ENCODE measurements around the gene CDH23.

The CDH23 gene

DNA sequence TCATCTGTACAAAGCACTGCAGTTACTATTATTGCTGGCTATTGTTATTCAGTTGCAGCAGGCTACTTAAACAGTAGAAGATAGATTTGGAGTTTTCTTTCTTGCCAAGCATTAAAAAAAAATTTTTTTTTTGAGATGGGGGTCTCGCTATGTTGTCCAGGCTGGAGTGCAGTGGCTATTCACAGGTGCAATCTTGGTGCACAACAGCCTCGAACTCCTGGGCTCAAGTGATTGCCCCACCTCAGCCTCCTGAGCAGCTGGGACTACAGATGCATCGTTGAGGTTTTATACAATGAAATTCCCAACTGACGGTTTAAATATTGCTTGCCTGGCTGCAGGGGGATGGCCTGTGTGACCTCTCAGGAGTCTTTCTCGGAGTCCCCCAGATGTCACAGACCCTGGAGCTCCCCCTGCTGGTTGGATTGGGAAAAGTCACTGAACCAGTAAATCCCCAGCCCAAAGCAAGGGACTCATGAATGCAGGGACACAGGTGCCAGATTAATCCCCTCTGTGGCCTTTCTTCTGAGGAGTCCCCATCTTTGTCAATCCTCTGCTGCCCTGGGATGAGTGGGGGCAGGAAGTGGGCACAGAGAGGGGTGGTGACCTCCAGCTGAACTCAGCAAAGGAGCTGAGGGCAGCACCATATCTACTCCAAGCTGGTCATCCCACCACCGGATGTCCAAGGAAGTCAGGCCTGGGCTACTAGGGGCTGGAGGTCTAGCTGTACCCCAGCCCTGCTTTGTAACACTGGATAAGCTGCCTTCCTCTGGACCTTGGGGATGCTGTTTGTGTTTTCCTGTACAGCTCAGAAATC, 173.3 kb downstream of the CDH23 start:
- DNase-seq, result peak; percentile 63 to 77

GRCh38 chr10:71571460-71572175, 174.9 kb downstream of the CDH23 start:
- DNase-seq, result no peak

DNA sequence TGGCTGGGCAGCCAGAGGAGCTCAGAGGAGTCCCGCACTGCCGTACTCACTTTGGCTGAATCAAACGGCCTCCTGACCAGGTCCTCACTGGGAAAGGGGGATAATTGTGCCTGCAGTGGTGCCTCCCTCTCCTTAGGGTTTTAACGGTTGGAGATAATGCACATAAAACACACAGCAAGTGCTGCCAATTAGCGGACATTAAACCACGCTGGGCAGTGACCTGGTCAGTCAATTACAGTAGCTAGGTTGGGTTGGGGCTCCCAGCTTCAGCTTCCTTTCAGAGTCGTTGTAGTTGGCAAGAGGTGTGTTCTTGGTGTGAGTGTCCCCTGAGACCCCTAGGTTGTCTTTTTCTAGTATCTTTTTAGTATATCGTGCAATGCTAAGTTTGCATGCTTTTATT, 176.2 kb downstream of the CDH23 start:
- DNase-seq, result no peak

- no peak for DNase-seq
These were observed 177.1 kb downstream of the CDH23 start for GRCh38 chr10:71573562-71574518.

- no peak for DNase-seq
These were observed 178.7 kb downstream of the CDH23 start for GRCh38 chr10:71575451-71575850.

- no peak for DNase-seq
These were observed 179.4 kb downstream of the CDH23 start for GRCh38 chr10:71575934-71576801.

- no peak for DNase-seq
These were observed 180.1 kb downstream of the CDH23 start for GRCh38 chr10:71576842-71577241.

- DNase-seq, result no peak
These were observed 180.6 kb downstream of the CDH23 start for GRCh38 chr10:71577345-71577744.

GRCh38 chr10:71578069-71578468, 181.3 kb downstream of the CDH23 start:
- DNase-seq, result no peak

- DNase-seq, result no peak
These were observed 182.9 kb downstream of the CDH23 start for GRCh38 chr10:71579668-71580067.

GRCh38 chr10:71580415-71580814, 183.7 kb downstream of the CDH23 start:
- no peak for DNase-seq

DNA sequence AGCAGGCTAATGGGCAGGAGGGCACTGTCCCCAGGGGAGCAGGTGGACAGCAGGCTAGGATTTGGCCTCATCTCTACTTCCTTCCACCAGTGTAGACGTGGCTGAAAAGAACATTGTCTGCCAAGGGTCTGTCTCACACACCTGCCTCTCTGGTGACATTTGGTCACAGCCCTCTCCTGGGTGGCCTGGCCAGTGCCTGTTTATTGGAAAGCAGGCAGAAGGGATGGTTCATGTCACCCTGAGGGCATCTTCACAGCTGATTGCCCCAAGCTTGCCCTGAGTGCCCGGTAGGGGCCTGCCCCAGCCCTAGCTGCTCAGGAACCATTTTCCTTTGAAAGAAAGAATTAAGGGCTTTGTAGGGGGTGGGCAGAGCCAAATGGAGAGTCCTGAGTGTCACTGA, 184.2 kb downstream of the CDH23 start:
- DNase-seq, result no peak

GRCh38 chr10:71581376-71581775, 184.7 kb downstream of the CDH23 start:
- DNase-seq, result no peak

DNA sequence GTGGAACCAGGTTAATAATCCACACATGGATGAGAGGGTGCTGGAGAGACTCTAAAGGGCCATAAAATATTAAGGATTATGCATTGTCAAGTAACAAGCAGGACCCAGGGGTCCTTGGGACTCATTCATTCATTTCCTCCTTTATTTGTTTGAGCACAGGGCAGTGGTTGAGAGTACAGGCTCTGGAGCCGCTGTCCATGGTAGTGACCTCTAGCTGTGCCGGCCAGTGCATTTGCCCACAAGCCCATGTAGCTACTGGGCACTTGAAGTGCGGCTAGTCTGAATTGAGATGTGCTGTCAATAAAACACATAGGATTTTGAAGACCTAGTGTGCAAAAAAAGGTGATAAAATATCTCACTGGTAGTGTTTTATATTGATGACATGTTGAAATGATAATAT, 185.3 kb downstream of the CDH23 start:
- DNase-seq, result no peak

- no peak for DNase-seq
These were observed 186.1 kb downstream of the CDH23 start for GRCh38 chr10:71582506-71583475.

GRCh38 chr10:71584461-71584860, 187.7 kb downstream of the CDH23 start:
- DNase-seq, result no peak

GRCh38 chr10:71584902-71585563, 188.3 kb downstream of the CDH23 start:
- no peak for DNase-seq

- no peak for DNase-seq
These were observed 189.0 kb downstream of the CDH23 start for GRCh38 chr10:71585564-71586290.

- no peak for DNase-seq
These were observed 191.3 kb downstream of the CDH23 start for GRCh38 chr10:71587941-71588573.
